ENCODE results near the gene SH3RF1.
A peak's percentile ranks its signal among the peaks of the same experiment; 100 is the strongest.

The SH3RF1 gene

DNA sequence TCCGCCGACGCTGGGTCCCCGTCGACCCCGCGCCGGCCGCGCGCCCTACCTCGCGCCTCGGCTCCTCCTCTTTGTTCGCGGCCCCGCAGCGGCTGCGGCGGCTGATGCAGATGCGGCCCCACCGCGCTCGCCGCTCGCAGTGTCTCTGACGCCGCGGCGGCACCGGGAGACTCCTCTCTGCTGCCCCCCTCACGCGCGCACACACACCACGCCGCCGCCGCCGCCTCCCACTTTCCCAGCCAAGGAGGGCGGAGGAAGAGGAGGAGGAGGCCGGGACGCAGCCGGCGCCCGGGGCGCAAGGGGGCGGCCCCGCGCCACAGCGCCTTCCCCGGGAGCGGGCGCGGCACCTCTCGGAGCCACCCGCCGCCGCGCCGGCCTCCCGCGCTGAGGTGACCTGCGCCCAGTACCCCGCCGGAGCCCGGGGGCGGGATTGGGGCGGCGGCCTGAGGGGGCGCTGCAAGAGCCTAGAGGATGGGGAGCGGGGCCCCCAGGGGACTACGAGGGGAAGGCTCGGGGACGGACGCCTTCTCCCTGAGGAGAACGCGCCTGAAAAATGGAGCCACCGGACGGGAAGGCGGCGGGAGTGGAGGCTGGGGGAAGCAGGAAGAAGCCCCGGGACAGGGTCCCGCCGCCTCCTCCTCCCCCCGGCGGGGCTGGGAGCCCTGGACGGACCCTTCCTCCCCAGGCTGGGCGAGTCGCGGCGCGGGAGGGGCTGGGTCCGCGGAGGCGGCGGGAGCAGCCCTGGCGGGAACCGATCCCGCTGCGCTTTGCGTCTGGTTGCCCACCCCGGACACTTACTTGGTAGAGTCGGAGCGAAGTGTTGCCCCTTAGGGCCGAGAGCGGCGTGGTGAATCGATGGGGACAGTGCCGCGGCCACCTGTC, at the start of gene SH3RF1:
Gene SH3RF1 (minus strand): TSS at position 147 of the 882 bp plus-strand sequence. CDS start 1,744 bp downstream, outside the sequence.
- Mint-ChIP-seq H3K4me3 (peak within 1 kb of the TSS; percentile 81), H3K36me3 (ENCODE audit: low read depth) (no peaks in the 10 kb centered on the region), H3K4me1 (ENCODE audit: low read depth) (peaks cover 16% of the 10 kb centered on the region), H3K9me3 (no peaks in the 10 kb centered on the region), H3K27me3 (ENCODE audit: low read depth) (peaks cover 66% of the 10 kb centered on the region), H3K27ac (no peak within 1 kb of the TSS)
- peak; percentile 30 for DNase-seq (ENCODE audit: low spot score)

DNA sequence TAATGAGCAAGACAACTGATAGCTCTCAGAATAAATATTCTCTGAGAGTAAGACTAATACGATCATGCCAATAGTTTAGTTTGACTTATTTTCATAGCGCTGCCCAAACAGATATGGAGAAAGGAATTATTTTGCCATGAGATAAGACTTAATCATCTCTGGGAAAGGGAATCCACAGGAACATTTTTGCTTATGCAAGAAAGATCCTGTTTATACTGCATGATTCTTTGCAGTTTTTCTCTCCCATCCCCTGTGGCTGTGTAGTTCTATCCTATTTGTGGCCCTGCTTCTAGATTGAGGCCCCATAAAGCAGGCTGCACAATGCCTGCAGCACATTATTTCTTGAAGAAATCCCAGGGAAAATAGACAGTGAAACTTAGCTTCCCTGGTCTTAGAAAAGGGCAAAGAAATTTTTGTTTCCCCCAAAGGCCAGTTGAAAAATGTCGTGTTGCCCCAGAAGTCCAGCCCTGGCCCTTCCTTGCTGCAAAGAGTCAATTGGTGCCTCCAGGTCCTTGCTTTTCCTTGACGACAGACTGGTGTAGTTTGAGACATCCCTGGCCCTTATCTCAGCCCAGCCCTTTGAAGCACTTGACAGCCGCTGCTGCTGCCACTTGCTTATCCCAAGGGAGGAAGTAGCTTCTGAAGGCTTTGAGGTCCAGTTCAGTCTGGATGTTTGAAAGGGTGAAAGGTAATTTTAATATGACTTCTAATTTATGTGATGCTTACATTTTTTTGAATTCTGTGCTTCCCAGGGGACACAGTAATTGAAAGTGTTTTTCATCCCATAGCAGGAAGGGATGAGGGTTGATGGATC, 45.0 kb upstream of the SH3RF1 start:
- Mint-ChIP-seq H3K9me3 (no peaks in the 10 kb centered on the region), H3K27ac (no peak overlapping the region), H3K4me1 (ENCODE audit: low read depth) (no peaks in the 10 kb centered on the region), H3K4me3 (no peak overlapping the region), H3K27me3 (ENCODE audit: low read depth) (no peaks in the 10 kb centered on the region), H3K36me3 (ENCODE audit: low read depth) (no peaks in the 10 kb centered on the region)
- no peak for DNase-seq (ENCODE audit: low spot score)

DNA sequence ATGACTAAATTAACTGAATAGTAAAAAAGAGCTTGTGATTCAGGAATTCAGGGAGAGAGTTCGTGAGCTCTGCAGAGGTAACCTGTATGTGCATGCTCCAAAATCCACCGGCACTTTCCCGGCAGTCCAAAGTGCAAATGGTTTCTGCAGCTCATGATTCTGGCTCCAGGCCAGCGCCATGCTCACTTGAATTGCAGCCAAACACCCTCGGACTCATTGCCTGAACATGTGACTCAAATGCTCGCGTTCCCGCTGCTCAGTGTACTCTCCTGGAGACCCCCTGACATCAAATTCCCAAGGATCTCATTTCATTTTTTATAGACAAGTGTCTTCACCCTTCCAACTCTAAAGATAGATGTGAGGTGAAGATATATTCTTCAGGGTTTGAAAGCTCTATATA, 44.1 kb upstream of the SH3RF1 start:
- H3K4me1 Mint-ChIP-seq (ENCODE audit: low read depth) = no peaks in the 10 kb centered on the region
- H3K9me3 Mint-ChIP-seq = no peaks in the 10 kb centered on the region
- no peak for DNase-seq (ENCODE audit: low spot score)
- no peaks in the 10 kb centered on the region for H3K27me3 Mint-ChIP-seq (ENCODE audit: low read depth)
- no peak overlapping the region for H3K27ac Mint-ChIP-seq
- H3K4me3 Mint-ChIP-seq = no peak overlapping the region
- H3K36me3 Mint-ChIP-seq (ENCODE audit: low read depth) = no peaks in the 10 kb centered on the region

DNA sequence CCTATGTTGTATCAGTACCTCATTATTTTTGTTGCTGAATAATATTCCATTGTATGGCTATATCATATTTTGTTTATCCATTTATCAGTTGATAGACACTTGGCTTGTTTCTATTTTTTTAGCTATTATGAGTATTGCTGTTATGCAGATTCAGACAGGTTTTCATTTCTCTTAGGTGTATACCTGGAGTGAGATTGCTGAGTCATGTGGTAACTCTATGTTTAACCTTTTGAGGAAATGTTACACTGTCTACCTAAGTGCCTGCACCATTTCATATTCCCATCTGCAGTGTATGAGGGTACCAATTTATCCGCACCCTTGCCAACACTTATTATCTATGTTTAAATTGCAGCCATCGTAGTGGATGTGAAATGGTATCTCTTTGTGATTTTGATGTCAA, 43.0 kb upstream of the SH3RF1 start:
- H3K9me3 Mint-ChIP-seq = no peaks in the 10 kb centered on the region
- DNase-seq (ENCODE audit: low spot score) = no peak
- no peaks in the 10 kb centered on the region for H3K36me3 Mint-ChIP-seq (ENCODE audit: low read depth)
- H3K4me3 Mint-ChIP-seq = no peak overlapping the region
- H3K4me1 Mint-ChIP-seq (ENCODE audit: low read depth) = no peaks in the 10 kb centered on the region
- no peak overlapping the region for H3K27ac Mint-ChIP-seq
- no peaks in the 10 kb centered on the region for H3K27me3 Mint-ChIP-seq (ENCODE audit: low read depth)

DNA sequence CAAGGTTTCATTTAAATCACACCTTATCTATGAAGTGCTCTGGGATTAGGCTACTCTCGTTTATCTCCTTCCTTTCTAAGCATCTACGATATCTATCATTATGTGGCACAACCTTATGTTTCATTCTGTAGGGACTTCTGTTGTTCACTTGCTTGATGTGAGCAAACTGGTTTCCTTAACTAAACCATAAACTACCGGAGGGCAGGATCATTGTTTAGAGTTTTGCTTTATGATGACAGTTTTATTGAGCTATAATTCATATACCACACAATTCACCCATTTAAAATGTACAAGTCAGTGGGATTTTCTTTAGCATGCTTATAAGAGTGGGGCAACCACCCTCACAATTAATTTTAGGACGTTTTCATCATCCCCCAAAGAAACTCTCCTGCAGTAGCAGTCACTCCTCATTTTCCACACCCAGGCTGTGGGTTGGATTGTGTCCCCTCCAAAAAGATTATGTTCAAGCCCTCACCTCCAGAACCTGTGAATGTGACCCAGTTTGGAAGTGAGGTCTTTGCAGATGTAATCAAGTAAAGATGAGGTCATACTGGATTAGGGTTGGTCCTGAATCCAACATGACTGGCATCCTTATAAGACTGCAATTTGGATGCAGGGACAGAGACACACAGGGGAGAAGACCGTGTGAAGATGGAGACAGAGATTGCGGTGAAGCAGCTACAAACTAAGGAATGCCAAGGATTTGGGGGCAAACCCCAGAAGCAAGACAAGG, 42.1 kb upstream of the SH3RF1 start:
- DNase-seq (ENCODE audit: low spot score) = no peak
- Mint-ChIP-seq H3K27ac (no peak overlapping the region), H3K36me3 (ENCODE audit: low read depth) (no peaks in the 10 kb centered on the region), H3K27me3 (ENCODE audit: low read depth) (no peaks in the 10 kb centered on the region), H3K9me3 (no peaks in the 10 kb centered on the region), H3K4me3 (no peak overlapping the region), H3K4me1 (ENCODE audit: low read depth) (no peaks in the 10 kb centered on the region)

DNA sequence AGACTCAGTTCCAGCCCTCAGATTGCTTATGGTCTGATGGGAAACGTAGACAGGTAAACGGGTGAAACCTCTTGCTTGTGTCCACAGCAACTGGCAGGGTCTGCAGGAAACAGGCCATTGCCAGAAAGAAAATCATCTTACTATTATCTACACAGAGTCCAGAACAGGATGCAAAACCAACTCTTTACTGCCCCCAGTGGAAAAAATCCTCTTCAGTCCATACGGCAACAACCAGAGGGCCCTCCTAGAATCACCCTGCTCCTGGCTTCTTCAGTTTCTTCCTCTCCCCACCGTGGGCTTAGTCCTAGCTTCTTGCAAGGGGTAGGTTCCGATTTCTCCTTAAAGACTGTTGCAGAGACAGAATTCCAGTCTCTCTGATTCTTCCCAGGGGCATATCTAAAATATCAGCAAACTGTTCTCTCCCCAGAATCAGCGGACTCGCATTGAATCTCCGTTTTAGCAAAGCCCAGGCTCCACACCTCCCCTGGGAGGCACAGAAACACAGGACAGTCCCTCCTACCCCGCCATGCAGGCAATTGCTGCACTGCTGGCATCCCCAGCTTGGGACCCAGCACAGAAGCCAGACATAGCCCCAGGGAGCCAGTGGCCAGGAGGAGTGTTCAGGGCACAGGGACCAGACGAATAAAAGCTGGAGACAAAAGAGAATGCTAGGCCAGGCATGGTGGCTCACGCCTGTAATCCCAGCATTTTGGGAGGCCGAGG, 41.0 kb upstream of the SH3RF1 start:
- DNase-seq (ENCODE audit: low spot score) = no peak
- Mint-ChIP-seq H3K27me3 (ENCODE audit: low read depth) (no peaks in the 10 kb centered on the region), H3K9me3 (no peaks in the 10 kb centered on the region), H3K36me3 (ENCODE audit: low read depth) (no peaks in the 10 kb centered on the region), H3K27ac (no peak overlapping the region), H3K4me1 (ENCODE audit: low read depth) (no peaks in the 10 kb centered on the region), H3K4me3 (no peak overlapping the region)

DNA sequence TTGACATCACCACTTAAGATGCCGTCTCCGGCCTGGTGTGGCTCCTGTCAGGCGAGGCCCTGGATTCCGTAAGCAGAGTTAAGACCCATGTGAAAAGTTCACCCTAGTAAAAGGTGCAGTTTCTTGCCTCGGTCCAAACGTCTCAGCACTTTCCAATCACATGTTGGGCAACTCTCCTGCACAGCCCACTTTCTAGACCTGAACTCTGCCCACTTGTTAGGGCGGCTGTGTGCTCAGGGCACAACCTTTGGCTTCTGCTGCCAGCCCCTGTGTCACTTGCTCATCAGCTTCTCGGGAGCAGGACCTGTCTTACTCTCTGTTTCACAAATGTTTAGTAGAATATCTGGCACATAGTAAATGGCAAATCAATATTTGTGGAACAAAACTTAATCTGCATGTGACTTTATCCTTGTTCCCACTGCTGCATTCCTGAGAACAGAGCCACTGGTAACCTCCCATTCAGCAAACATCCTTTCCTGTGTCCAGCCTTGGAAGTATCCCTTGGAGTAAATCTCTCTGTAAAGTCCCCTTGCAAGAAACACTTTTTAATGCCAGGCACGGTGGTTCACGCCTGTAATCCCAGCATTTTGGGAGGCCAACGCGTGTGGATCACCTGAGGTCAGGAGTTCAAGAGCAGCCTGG, 38.7 kb upstream of the SH3RF1 start:
- no peaks in the 10 kb centered on the region for H3K9me3 Mint-ChIP-seq
- no peak overlapping the region for H3K4me3 Mint-ChIP-seq
- H3K27ac Mint-ChIP-seq = no peak overlapping the region
- H3K36me3 Mint-ChIP-seq (ENCODE audit: low read depth) = no peaks in the 10 kb centered on the region
- H3K27me3 Mint-ChIP-seq (ENCODE audit: low read depth) = peaks cover under 1% of the 10 kb centered on the region
- H3K4me1 Mint-ChIP-seq (ENCODE audit: low read depth) = no peaks in the 10 kb centered on the region
- DNase-seq (ENCODE audit: low spot score) = no peak

DNA sequence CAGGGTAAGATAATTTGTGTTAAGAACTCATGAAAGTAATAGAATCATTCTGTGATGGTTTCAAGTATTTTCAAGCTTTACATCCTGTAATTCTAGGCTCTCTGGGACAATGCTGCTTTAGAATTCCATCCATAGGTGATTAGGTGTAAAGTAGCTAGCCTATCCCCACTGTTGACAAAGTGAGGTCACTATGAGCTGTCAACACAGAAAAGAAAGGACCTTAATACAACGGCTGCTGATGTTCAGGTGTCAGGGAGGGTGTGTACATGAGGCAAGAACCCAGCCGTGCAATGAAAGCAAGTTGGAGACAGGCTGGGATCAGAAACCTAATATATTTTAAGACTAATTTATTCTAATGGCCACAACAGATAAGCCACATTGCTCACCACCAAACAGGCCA, 36.8 kb upstream of the SH3RF1 start:
- Mint-ChIP-seq H3K9me3 (no peaks in the 10 kb centered on the region), H3K27ac (no peak overlapping the region), H3K27me3 (ENCODE audit: low read depth) (peaks cover 4% of the 10 kb centered on the region), H3K4me1 (ENCODE audit: low read depth) (no peaks in the 10 kb centered on the region), H3K4me3 (no peak overlapping the region), H3K36me3 (ENCODE audit: low read depth) (no peaks in the 10 kb centered on the region)
- no peak for DNase-seq (ENCODE audit: low spot score)

DNA sequence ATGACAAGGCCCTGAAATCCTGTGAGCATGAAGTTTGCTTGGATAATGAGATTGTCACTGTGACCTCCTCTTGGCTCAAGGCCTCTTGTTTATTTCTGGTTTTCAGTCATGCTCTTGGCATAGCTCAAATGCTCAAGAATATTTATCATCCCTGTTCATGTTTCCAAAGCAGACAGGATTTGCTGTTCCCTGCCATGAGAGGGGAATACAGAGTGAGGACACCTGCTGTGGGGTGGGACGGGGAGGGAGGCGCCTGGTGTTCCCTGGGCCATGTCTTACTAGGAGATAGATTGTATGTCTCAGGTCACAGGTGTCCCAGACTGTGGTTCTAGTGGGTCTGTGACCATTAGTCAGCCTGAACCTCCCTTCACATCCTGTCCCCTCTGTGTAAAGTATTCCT, 34.9 kb upstream of the SH3RF1 start:
- no peaks in the 10 kb centered on the region for H3K4me1 Mint-ChIP-seq (ENCODE audit: low read depth)
- H3K27ac Mint-ChIP-seq = no peak overlapping the region
- no peaks in the 10 kb centered on the region for H3K9me3 Mint-ChIP-seq
- no peak for DNase-seq (ENCODE audit: low spot score)
- no peak overlapping the region for H3K4me3 Mint-ChIP-seq
- no peaks in the 10 kb centered on the region for H3K36me3 Mint-ChIP-seq (ENCODE audit: low read depth)
- peaks cover 6% of the 10 kb centered on the region for H3K27me3 Mint-ChIP-seq (ENCODE audit: low read depth)

DNA sequence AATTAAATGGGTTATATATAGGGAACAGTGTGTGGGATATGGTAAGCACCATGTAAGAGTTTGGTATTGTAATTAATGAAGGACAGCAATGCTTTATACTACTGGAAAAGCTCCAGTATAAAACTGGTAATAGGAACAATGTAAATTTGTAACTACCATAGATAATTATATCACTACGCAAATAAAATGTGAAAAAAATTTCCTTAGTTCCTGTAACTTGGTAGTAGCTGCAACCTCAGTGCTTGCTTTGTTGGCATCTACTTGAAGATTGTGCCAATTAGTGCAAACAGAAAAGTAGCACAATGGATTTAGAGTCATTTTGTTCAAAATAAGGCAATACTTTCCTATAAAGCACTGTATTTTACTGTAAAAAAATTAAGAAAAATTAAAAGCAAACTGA, 34.4 kb upstream of the SH3RF1 start:
- H3K4me1 Mint-ChIP-seq (ENCODE audit: low read depth) = no peaks in the 10 kb centered on the region
- H3K4me3 Mint-ChIP-seq = no peak overlapping the region
- DNase-seq (ENCODE audit: low spot score) = no peak
- H3K27me3 Mint-ChIP-seq (ENCODE audit: low read depth) = peaks cover 6% of the 10 kb centered on the region
- no peaks in the 10 kb centered on the region for H3K9me3 Mint-ChIP-seq
- H3K36me3 Mint-ChIP-seq (ENCODE audit: low read depth) = no peaks in the 10 kb centered on the region
- H3K27ac Mint-ChIP-seq = no peak overlapping the region

DNA sequence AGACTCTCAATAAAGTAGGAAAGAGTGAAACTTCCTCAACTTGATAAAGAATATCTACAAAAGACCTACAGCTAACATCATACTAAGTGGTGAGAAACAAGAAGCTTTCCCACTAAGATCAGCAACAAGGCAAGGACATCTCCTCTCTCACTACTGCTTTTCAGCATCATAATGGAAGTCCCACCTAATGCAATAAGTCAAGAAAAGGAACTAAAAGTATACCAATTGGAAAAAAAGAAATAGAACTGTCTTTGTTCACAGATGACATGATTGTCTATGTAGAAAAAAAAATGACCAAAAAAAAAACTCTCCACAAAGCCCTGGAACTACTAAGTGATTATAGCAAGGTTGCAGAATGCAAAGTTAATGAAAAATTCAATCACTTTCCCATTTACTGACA, 25.1 kb upstream of the SH3RF1 start:
- H3K4me1 Mint-ChIP-seq (ENCODE audit: low read depth) = no peaks in the 10 kb centered on the region
- H3K36me3 Mint-ChIP-seq (ENCODE audit: low read depth) = no peaks in the 10 kb centered on the region
- DNase-seq (ENCODE audit: low spot score) = no peak

DNA sequence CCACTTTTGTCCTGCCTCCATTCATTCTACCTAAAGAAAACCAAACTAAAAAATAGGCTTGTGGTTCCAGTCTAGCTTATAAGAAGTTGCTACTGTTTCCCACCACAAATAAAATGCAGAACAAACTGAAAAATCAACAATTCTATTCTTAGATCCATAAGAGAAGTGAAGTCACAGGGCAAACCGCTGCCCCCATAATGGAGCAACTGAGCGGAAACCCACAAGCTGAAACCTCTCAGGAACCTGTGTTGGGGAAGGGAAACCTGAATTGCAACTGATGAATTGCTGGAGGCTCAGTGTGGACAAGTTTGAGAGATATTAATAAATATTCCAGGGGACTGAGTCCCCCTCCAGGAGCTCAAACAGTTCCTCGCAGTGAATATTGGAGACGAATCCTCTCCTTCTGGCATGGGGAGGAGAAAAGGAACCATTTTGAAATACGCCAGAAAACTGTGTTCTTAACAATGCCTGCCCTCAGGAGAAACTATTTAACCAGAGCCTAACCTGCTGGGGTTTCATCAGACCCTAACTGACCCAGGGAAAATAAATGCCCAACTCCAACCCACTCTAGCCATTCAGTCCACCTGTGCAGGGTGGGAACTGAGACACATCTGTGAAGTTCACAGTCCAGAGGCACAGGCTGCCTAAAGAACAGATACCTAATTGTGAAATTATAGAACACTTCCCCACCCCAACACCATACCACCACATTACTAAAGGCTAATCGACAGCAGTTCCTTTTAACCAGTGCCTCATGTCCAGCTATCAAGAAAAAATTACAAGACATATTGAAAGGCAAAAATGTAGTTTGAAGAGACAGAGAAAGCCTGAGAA, 22.8 kb upstream of the SH3RF1 start:
- DNase-seq (ENCODE audit: low spot score) = no peak
- Mint-ChIP-seq H3K4me1 (ENCODE audit: low read depth) (no peaks in the 10 kb centered on the region), H3K9me3 (no peaks in the 10 kb centered on the region), H3K27ac (no peak overlapping the region), H3K4me3 (no peak overlapping the region), H3K36me3 (ENCODE audit: low read depth) (no peaks in the 10 kb centered on the region), H3K27me3 (ENCODE audit: low read depth) (peaks cover 32% of the 10 kb centered on the region)

More for the DNA sequence above, 25.1 kb upstream of the SH3RF1 start:
- Mint-ChIP-seq H3K27ac (no peak overlapping the region), H3K9me3 (no peaks in the 10 kb centered on the region), H3K4me3 (no peak overlapping the region), H3K27me3 (ENCODE audit: low read depth) (peaks cover 41% of the 10 kb centered on the region)

Data from T-helper 2 cell treated with Interferon-gamma antibody and Interleukin-4, amounts not matched to agents 5 μg/mL and 100 μg/mL, for 36 hours (primary cell).